SK-N-SH (cell line): Measurements from ENCODE around the gene NME8. TPM values are rescaled to one million over a fixed set of nuclear protein-coding genes. Genes with fewer than 3 reads are reported as not detected.

ENCODE experiments used
- CTCF ChIA-PET: fragments of 300-600, 350-600 bp; formaldehyde crosslinking; extraction: SDS; loops from one replicate; lab custom pipeline; 2021; lab: Yijun Ruan, JAX
- POLR2A ChIA-PET: fragments of 350-600 bp; sonication (Branson Sonifier 250); formaldehyde crosslinking; extraction: SDS; loops from one replicate; lab custom pipeline; 2020; ENCODE audit warnings: antibody characterized with exemption, inconsistent platforms; lab: Yijun Ruan, JAX
- DNase-seq: peaks from one replicate; pipeline ENCODE4 v3.0.0; 2012
- H2AFZ ChIP-seq: fragments of 200-600 bp; sonication (generic); 2 replicates; pipeline ENCODE4 v1.8.1; 2016; ENCODE audit warnings: antibody characterized with exemption, mild to moderate bottlenecking, low read depth
- H3F3A ChIP-seq: fragments of 200-600 bp; sonication (generic); replicated peaks from 2 replicates; pipeline ENCODE3; 2016; ENCODE audit warnings: antibody characterized with exemption, mild to moderate bottlenecking; ENCODE audit not compliant: insufficient read depth
- H3K27ac ChIP-seq, 2 experiments: fragments of 200-500 bp in 1 of 2; fragments of 200-600 bp in 1 of 2; sonication (Bioruptor generic) in 1 of 2; sonication (generic), shearing (Covaris generic) in 1 of 2; 2 replicates each; pipeline versions ENCODE4 v1.5.1 to v1.6.1; 2014 to 2016; ENCODE audit warnings: low read depth in 2 of 2, inconsistent platforms in 1 of 2, low read length in 1 of 2, mild to moderate bottlenecking in 1 of 2, mixed read lengths in 1 of 2
- H3K27me3 ChIP-seq: fragments of 200-600 bp; sonication (generic), shearing (Covaris generic); 2 replicates; pipeline ENCODE4 v1.6.1; 2016; ENCODE audit warnings: mixed run types; ENCODE audit not compliant: insufficient read depth
- H3K36me3 ChIP-seq, 2 experiments: fragments of 200-500 bp in 1 of 2; fragments of 200-600 bp in 1 of 2; sonication (Bioruptor generic) in 1 of 2; sonication (generic) in 1 of 2; replicated peaks in 1 of 2; 2 replicates each; pipeline versions ENCODE3 to v1.5.1; 2014 to 2016; ENCODE audit warnings: low read length in 1 of 2, mild to moderate bottlenecking in 1 of 2; ENCODE audit not compliant: insufficient read depth in 2 of 2, control insufficient read depth in 1 of 2
- H3K4me1 ChIP-seq, 2 experiments: fragments of 200-500 bp in 1 of 2; fragments of 200-600 bp in 1 of 2; sonication (Bioruptor generic) in 1 of 2; sonication (generic), shearing (Covaris generic) in 1 of 2; 2 replicates each; pipeline versions ENCODE4 v1.5.1 to v1.6.1; 2014 to 2016; ENCODE audit warnings: low read depth in 1 of 2, low read length in 1 of 2, mixed run types in 1 of 2; ENCODE audit not compliant: insufficient read depth in 2 of 2, control insufficient read depth in 1 of 2
- H3K4me2 ChIP-seq: fragments of 200-600 bp; sonication (generic), shearing (Covaris generic); 2 replicates; pipeline ENCODE4 v1.6.1; 2017; ENCODE audit warnings: mixed run types
- H3K4me3 ChIP-seq, 2 experiments: fragments of 200-500 bp in 1 of 2; fragments of 200-600 bp in 1 of 2; sonication (Bioruptor generic) in 1 of 2; sonication (generic), shearing (Covaris generic) in 1 of 2; 2 replicates each; pipeline versions ENCODE4 v1.5.1 to v1.8.1; 2014 to 2016; ENCODE audit warnings: low read depth in 2 of 2, inconsistent platforms in 1 of 2, low read length in 1 of 2, mild to moderate bottlenecking in 1 of 2, mixed read lengths in 1 of 2, moderate library complexity in 1 of 2
- H3K79me2 ChIP-seq: fragments of 200-600 bp; sonication (generic); 2 replicates; pipeline ENCODE4 v1.8.1; 2017; ENCODE audit warnings: mild to moderate bottlenecking; ENCODE audit not compliant: insufficient read depth
- H3K9ac ChIP-seq: fragments of 200-600 bp; sonication (generic); 2 replicates; pipeline ENCODE4 v1.6.1; 2017; ENCODE audit warnings: mixed run types
- H3K9me2 ChIP-seq: fragments of 200-600 bp; sonication (generic); 2 replicates; pipeline ENCODE4 v1.6.1; 2017; ENCODE audit warnings: mixed run types
- H3K9me3 ChIP-seq: fragments of 200-600 bp; sonication (generic); 2 replicates; pipeline ENCODE4 v1.6.1; 2017; ENCODE audit warnings: mixed run types, mild to moderate bottlenecking, moderate library complexity
- H4K20me1 ChIP-seq: fragments of 200-600 bp; sonication (generic); 2 replicates; pipeline ENCODE4 v1.6.1; 2017; ENCODE audit warnings: mild to moderate bottlenecking, mixed run types; ENCODE audit not compliant: insufficient read depth
- EZH2phosphoT487 ChIP-seq: fragments of 200-600 bp; sonication (generic); IDR thresholded peaks from 2 replicates; pipeline ENCODE4 v1.6.1; 2017; ENCODE audit warnings: low read depth, mixed run types, mild to moderate bottlenecking, antibody characterized with exemption, moderate library complexity, borderline replicate concordance
- FOSL2 ChIP-seq: IDR thresholded peaks from 2 replicates; pipeline ENCODE4 v1.4.0; 2012; ENCODE audit warnings: low read depth, mild to moderate bottlenecking, moderate library complexity, borderline replicate concordance
- FOXJ3 ChIP-seq: sonication (generic); formaldehyde crosslinking; IDR thresholded peaks from 2 replicates; pipeline ENCODE4 v1.5.1; 2020; ENCODE audit warnings: mild to moderate bottlenecking, missing genetic modification reagents
- FOXM1 ChIP-seq: IDR thresholded peaks from 2 replicates; pipeline ENCODE4 v1.4.0; 2012; ENCODE audit warnings: low read depth, mild to moderate bottlenecking
- GABPA ChIP-seq: IDR thresholded peaks from 2 replicates; pipeline ENCODE4 v1.4.0; 2012; ENCODE audit warnings: low read depth, mild to moderate bottlenecking
- IRF3 ChIP-seq: fragments of 150-350 bp; IDR thresholded peaks from 2 replicates; pipeline ENCODE4 v1.6.1; 2016; ENCODE audit warnings: mild to moderate bottlenecking, low read depth, low read length
- MAX ChIP-seq: IDR thresholded peaks from 2 replicates; pipeline ENCODE4 v1.4.0; 2012; ENCODE audit warnings: low read depth
- MEF2A ChIP-seq: IDR thresholded peaks from 2 replicates; pipeline ENCODE4 v1.4.0; 2012; ENCODE audit warnings: low read depth, borderline replicate concordance
- MXI1 ChIP-seq: IDR thresholded peaks from 2 replicates; pipeline ENCODE4 v1.6.1; 2012; ENCODE audit warnings: mild to moderate bottlenecking, low read depth, low read length, improper control_type of control experiment
- POLR2AphosphoS5 ChIP-seq: IDR thresholded peaks from 2 replicates; pipeline ENCODE4 v1.6.1; 2012; ENCODE audit warnings: low read depth, low read length
- RAD21 ChIP-seq: IDR thresholded peaks from 2 replicates; pipeline ENCODE4 v1.6.1; 2012; ENCODE audit warnings: mild to moderate bottlenecking, low read length
- REST ChIP-seq: IDR thresholded peaks from 2 replicates; pipeline ENCODE4 v1.6.1; 2012; ENCODE audit warnings: mild to moderate bottlenecking, low read depth, low read length, moderate library complexity
- RFX5 ChIP-seq: IDR thresholded peaks from 2 replicates; pipeline ENCODE4 v1.6.1; 2012; ENCODE audit warnings: mild to moderate bottlenecking, improper control_type of control experiment, low read length
- RXRA ChIP-seq: IDR thresholded peaks from 2 replicates; pipeline ENCODE4 v1.4.0; 2012; ENCODE audit warnings: low read depth, mild to moderate bottlenecking, borderline replicate concordance
- TAF1 ChIP-seq: IDR thresholded peaks from 2 replicates; pipeline ENCODE4 v1.6.1; 2012; ENCODE audit warnings: low read depth, mild to moderate bottlenecking, low read length, moderate library complexity, borderline replicate concordance
- USF1 ChIP-seq: IDR thresholded peaks from 2 replicates; pipeline ENCODE4 v1.4.0; 2012; ENCODE audit warnings: low read depth, borderline replicate concordance
- USF2 ChIP-seq: fragments of 150-350 bp; IDR thresholded peaks from 2 replicates; pipeline ENCODE4 v1.6.1; 2017; ENCODE audit warnings: antibody characterized with exemption, low read length, low read depth, borderline replicate concordance
- WGBS: methylation state at CpG from one replicate; pipeline ENCODE4 v1.1.6; 2017; ENCODE audit warnings: low lambda C conversion rate; 5-methylcytosine and 5-hydroxymethylcytosine counted together
- polyA plus RNA-seq, 3 experiments: library from polyadenylated mRNA; depleted of rRNA; stranded (reverse); fragments of >200 nt; gene quantifications; 2 replicates each; pipeline ENCODE4 v1.2.3, GENCODE V29; 2012

Gene NME8
- polyA plus RNA-seq, 1 of the 3 experiments (the other 2 are of a cell fraction), result not detected

GRCh38 chr7:37908221-37908788, 59.9 kb downstream of the NME8 start:
- H2AFZ ChIP-seq, result no peak overlapping the region
- no peak overlapping the region for H3K9ac ChIP-seq
- H3K9me2 ChIP-seq, result no peaks in the 10 kb centered on the region
- H4K20me1 ChIP-seq, result no peaks in the 10 kb centered on the region
- H3K27ac ChIP-seq, result no peak overlapping the region; a peak in 2 of 4 replicates
- H3K36me3 ChIP-seq, result no peaks in the 10 kb centered on the region
- H3K9me3 ChIP-seq, result no peaks in the 10 kb centered on the region
- H3K4me2 ChIP-seq, result no peak overlapping the region
- TF ChIP-seq USF2 (no peak), POLR2AphosphoS5 (no peak), RAD21 (no peak)
- H3K4me3 ChIP-seq, result no peak overlapping the region
- DNase-seq, result no peak
- H3K4me1 ChIP-seq, result no peaks in the 10 kb centered on the region; a peak in 1 of 4 replicates
- peaks cover 4% of the 10 kb centered on the region for H3F3A ChIP-seq
- no peaks in the 10 kb centered on the region for H3K79me2 ChIP-seq
- H3K27me3 ChIP-seq, result no peaks in the 10 kb centered on the region
- WGBS, result 61% methylated on average over 1 of the region's 1 CpG
- POLR2A ChIA-PET, result no interaction called here
- CTCF ChIA-PET, result interaction anchor here (0.8 to 11.8 kb wide), 8 partner anchors 9 to 466 kb away, joined by 3 to 280 read pairs (median 4); partner anchors contain the start of genes EPDR1 and SFRP4

GRCh38 chr7:37912756-37913155, 64.4 kb downstream of the NME8 start:
- Histone ChIP-seq H3K36me3 (no peaks in the 10 kb centered on the region), H3K9me3 (no peaks in the 10 kb centered on the region), H3K4me2 (no peak overlapping the region), H3K4me1 (peaks cover 0 to 14% of the 10 kb centered on the region in 2 experiments; a peak in 2 of 4 replicates), H3F3A (peaks cover 4% of the 10 kb centered on the region), H3K27me3 (peaks cover 26% of the 10 kb centered on the region; the same call in 1 of the 2 replicates), H4K20me1 (no peaks in the 10 kb centered on the region), H3K4me3 (no peak overlapping the region), H3K79me2 (no peaks in the 10 kb centered on the region), H3K9ac (no peak overlapping the region), H3K9me2 (no peaks in the 10 kb centered on the region), H3K27ac (no peak overlapping the region), H2AFZ (no peak overlapping the region)
- ChIA-PET CTCF (interaction anchor here (0.8 to 16.2 kb wide), 4 partner anchors 8 to 303 kb away, joined by 3 to 280 read pairs (median 10); partner anchors contain the start of gene EPDR1), POLR2A (no interaction called here)
- TF ChIP-seq RAD21, result no peak
- no peak for TF ChIP-seq MEF2A
- TF ChIP-seq USF1, result no peak
- no peak for TF ChIP-seq REST
- no peak for TF ChIP-seq IRF3
- no peak for TF ChIP-seq FOSL2
- TF ChIP-seq FOXJ3, result no peak
- TF ChIP-seq RXRA, result no peak
- TF ChIP-seq TAF1, result no peak
- no peak for TF ChIP-seq MAX
- no peak for TF ChIP-seq RFX5
- TF ChIP-seq USF2, result no peak
- TF ChIP-seq POLR2AphosphoS5, result no peak
- no peak for TF ChIP-seq MXI1
- TF ChIP-seq GABPA, result no peak
- no peak for TF ChIP-seq FOXM1
- no peak for TF ChIP-seq EZH2phosphoT487
- DNase-seq, result no peak
- WGBS, result 34% methylated on average over 2 of the region's 2 CpGs
